Calu3 (cell line): ENCODE results near the gene TMIGD1. TPM values are rescaled to one million over a fixed set of nuclear protein-coding genes. Genes with fewer than 3 reads are reported as not detected.
"Not testable (repeated sequence)": the region's sequence is repeated elsewhere in the genome, so short reads cannot be mapped to it uniquely, and the experiment has no call there.

Experiments
- BruUV-seq: library from RNA; stranded (reverse); fragments of 400-500 nt; replicated peaks from 2 replicates; lab custom pipeline; 2021; lab: Mats Ljungman, UMichigan
- CTCF ChIA-PET: fragments of 300-600 bp; sonication (Branson Sonifier 250); formaldehyde crosslinking; loops from one replicate; lab custom pipeline; 2022; ENCODE audit warnings: antibody characterized with exemption; lab: Charles Lee
- DNase-seq: peaks from one replicate; pipeline ENCODE4 v3.0.0; 2022
- H3K27ac Mint-ChIP-seq: one replicate; pipeline ENCODE4 v1.8.0; 2022; ENCODE audit warnings: mixed read lengths; ENCODE audit not compliant: unreplicated experiment
- H3K27me3 Mint-ChIP-seq: one replicate; pipeline ENCODE4 v1.8.0; 2022; ENCODE audit warnings: mixed read lengths; ENCODE audit not compliant: unreplicated experiment
- H3K36me3 Mint-ChIP-seq: one replicate; pipeline ENCODE4 v1.8.0; 2022; ENCODE audit warnings: mild to moderate bottlenecking, moderate library complexity, mixed read lengths; ENCODE audit not compliant: insufficient read depth, unreplicated experiment
- H3K4me1 Mint-ChIP-seq: one replicate; pipeline ENCODE4 v1.8.0; 2022; ENCODE audit warnings: mild to moderate bottlenecking, low read depth, mixed read lengths; ENCODE audit not compliant: unreplicated experiment
- H3K4me3 Mint-ChIP-seq: one replicate; pipeline ENCODE4 v1.8.0; 2022; ENCODE audit warnings: mild to moderate bottlenecking, low read depth, moderate library complexity, mixed read lengths; ENCODE audit not compliant: unreplicated experiment
- H3K9me3 Mint-ChIP-seq: one replicate; pipeline ENCODE4 v1.8.0; 2022; ENCODE audit warnings: low read depth, mixed read lengths; ENCODE audit not compliant: unreplicated experiment
- intact Hi-C: fragments of 100-400 bp; cut with micrococcal nuclease; formaldehyde crosslinking; loops from one replicate; pipeline ENCODE4 v1.10.0; 2022; ENCODE audit not compliant: unreplicated experiment
- total RNA-seq: library from RNA; stranded (reverse); gene quantifications from 2 replicates; pipeline ENCODE4 v1.2.3, GENCODE V29; 2022
- TF ChIP-seq, protein P1 (sequence below): fragments of 200-600 bp; IDR thresholded peaks from one replicate; pipeline ENCODE4 v1.8.0; 2022; ENCODE audit warnings: antibody characterized with exemption; ENCODE audit not compliant: unreplicated experiment

TMIGD1 gene
- total RNA-seq, 1 experiment from 2014 or later, result not detected

GRCh38 chr17:30354701-30355100 lies 20.8 kb upstream of the TMIGD1 start:
- DNase-seq, result no peak
- H3K36me3 Mint-ChIP-seq, result peaks cover 5% of the 10 kb centered on the region
- TF ChIP-seq, protein P1, sequence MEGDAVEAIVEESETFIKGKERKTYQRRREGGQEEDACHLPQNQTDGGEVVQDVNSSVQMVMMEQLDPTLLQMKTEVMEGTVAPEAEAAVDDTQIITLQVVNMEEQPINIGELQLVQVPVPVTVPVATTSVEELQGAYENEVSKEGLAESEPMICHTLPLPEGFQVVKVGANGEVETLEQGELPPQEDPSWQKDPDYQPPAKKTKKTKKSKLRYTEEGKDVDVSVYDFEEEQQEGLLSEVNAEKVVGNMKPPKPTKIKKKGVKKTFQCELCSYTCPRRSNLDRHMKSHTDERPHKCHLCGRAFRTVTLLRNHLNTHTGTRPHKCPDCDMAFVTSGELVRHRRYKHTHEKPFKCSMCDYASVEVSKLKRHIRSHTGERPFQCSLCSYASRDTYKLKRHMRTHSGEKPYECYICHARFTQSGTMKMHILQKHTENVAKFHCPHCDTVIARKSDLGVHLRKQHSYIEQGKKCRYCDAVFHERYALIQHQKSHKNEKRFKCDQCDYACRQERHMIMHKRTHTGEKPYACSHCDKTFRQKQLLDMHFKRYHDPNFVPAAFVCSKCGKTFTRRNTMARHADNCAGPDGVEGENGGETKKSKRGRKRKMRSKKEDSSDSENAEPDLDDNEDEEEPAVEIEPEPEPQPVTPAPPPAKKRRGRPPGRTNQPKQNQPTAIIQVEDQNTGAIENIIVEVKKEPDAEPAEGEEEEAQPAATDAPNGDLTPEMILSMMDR, result no peak
- no peaks in the 10 kb centered on the region for H3K27me3 Mint-ChIP-seq
- H3K4me1 Mint-ChIP-seq, result no peaks in the 10 kb centered on the region
- no TSS peak for BruUV-seq
- no peak overlapping the region for H3K27ac Mint-ChIP-seq
- H3K4me3 Mint-ChIP-seq, result no peak overlapping the region
- intact Hi-C loops, result no loop called here
- no peaks in the 10 kb centered on the region for H3K9me3 Mint-ChIP-seq
- CTCF ChIA-PET, result no interaction called here

DNA sequence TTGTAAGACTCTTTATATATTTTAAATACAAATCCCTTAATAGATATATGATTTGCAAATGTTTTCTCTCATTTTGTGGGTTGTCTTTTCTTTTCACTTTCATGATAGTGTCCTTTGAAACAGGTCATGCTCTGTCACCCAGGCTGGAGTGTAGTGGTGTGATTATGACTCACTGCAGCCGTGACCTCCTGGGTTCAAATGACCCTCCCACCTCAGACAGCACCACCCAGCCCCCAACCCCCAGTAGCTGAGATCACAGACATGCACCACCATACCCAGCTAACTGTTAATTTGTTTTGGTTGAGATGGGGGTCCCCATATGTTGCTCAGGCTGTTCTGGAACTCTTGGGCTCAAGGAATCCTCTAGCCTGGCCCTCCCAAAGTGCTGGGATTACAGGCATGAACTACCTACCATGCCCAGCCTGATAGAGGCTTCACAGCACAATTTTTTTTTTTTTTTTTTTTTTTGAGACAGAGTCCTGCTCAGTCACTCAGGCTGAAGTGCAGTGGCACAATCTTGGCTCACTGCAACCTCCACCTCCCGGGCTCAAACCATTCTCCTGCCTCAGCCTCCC lies 18.5 kb upstream of the TMIGD1 start:
- CTCF ChIA-PET, result no interaction called here
- DNase-seq, result no peak

GRCh38 chr17:30351735-30352134 lies 17.9 kb upstream of the TMIGD1 start:
- H3K4me1 Mint-ChIP-seq, result no peaks in the 10 kb centered on the region
- intact Hi-C loops, result no loop called here
- CTCF ChIA-PET, result no interaction called here
- DNase-seq, result no peak
- no peak overlapping the region for H3K4me3 Mint-ChIP-seq
- H3K27ac Mint-ChIP-seq, result no peak overlapping the region
- TF ChIP-seq, protein P1, result no peak
- BruUV-seq, result no TSS peak
- no peaks in the 10 kb centered on the region for H3K9me3 Mint-ChIP-seq
- H3K36me3 Mint-ChIP-seq, result peaks cover 5% of the 10 kb centered on the region
- H3K27me3 Mint-ChIP-seq, result no peaks in the 10 kb centered on the region

More for the DNA sequence above, 18.5 kb upstream of the TMIGD1 start:
- BruUV-seq, result no TSS peak
- intact Hi-C loops, result no loop called here
- Mint-ChIP-seq H3K27ac (no peak overlapping the region), H3K27me3 (no peaks in the 10 kb centered on the region), H3K36me3 (peaks cover 5% of the 10 kb centered on the region), H3K4me1 (no peaks in the 10 kb centered on the region), H3K9me3 (no peaks in the 10 kb centered on the region), H3K4me3 (no peak overlapping the region)
- TF ChIP-seq, protein P1, result no peak

DNA sequence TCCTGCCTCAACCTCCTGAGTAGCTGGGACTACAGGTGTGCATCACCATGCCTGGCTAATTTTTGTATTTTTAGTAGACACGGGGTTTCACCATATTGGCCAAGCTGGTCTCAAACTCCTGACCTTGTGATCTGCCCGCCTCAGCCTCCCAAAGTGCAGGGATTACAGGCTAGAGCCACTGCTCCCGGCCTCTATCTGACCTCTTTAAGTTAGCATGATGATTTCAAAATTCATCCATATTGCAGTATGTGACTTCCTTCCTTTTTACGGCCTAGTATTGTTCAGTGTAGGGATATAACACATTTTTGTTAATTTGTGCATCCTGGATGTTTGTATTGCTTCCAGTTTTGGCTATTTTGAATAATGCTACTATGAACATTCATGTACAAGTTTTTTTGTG lies 17.4 kb upstream of the TMIGD1 start:
- H3K27me3 Mint-ChIP-seq, H3K4me3 Mint-ChIP-seq, H3K36me3 Mint-ChIP-seq, intact Hi-C loops, H3K4me1 Mint-ChIP-seq, H3K9me3 Mint-ChIP-seq, DNase-seq, H3K27ac Mint-ChIP-seq, BruUV-seq: not testable (repeated sequence)
- CTCF ChIA-PET, result interaction anchor here (0.6 kb wide), 1 partner anchor 96 kb away, joined by 4 read pairs; no protein-coding TSS in a partner anchor

DNA sequence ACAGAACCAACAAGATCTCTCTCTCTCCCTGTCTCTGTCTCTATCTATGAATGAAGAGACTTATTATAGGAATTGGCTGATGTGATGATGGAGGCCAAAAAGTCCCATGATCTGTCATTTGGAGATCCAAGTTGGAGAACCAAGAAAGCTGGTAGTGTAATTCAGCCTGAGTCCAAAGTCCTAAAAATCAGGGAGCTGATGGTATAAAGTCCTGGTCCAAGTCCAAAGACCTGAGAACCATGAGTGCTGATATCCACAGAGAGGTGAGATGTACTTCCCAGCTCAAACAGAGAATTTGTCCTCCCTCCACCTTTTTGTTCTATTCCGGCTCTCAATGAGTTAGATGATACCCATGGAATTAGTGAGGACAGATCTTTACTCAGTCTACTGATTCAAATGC lies 15.4 kb upstream of the TMIGD1 start:
- BruUV-seq, result no TSS peak
- Mint-ChIP-seq H3K9me3 (no peaks in the 10 kb centered on the region), H3K36me3 (no peaks in the 10 kb centered on the region), H3K4me3 (no peak overlapping the region), H3K27me3 (no peaks in the 10 kb centered on the region), H3K4me1 (peaks cover 6% of the 10 kb centered on the region), H3K27ac (no peak overlapping the region)
- DNase-seq, result no peak
- CTCF ChIA-PET, result no interaction called here
- TF ChIP-seq, protein P1, result no peak
- intact Hi-C loops, result loop anchor here (10.0 kb wide), 1 partner anchor 86 kb away; no protein-coding TSS in a partner anchor
